Immature natural killer cell (primary cell): ENCODE measurements around the gene RBM17. TPM values are rescaled to one million over a fixed set of nuclear protein-coding genes. Genes with fewer than 3 reads are reported as not detected.
"Not testable (repeated sequence)": the region's sequence is repeated elsewhere in the genome, so short reads cannot be mapped to it uniquely, and the experiment has no call there.

Source experiments
- DNase-seq, 3 donors: peaks; one replicate each; pipeline ENCODE4 v3.0.0; 2022; ENCODE audit warnings: mixed read lengths in 1 of 3
- H3K27ac Mint-ChIP-seq, 6 donors: one replicate each; pipeline ENCODE4 v1.8.0; 2020; ENCODE audit warnings: mixed read lengths in 6 of 6, mild to moderate bottlenecking in 5 of 6, inconsistent platforms in 4 of 6, moderate library complexity in 3 of 6
- H3K27me3 Mint-ChIP-seq, 3 donors: one replicate each; pipeline ENCODE4 v1.8.0; 2020 to 2021; ENCODE audit warnings: low read depth in 3 of 3, mild to moderate bottlenecking in 3 of 3, mixed read lengths in 3 of 3, moderate library complexity in 3 of 3, inconsistent platforms in 1 of 3
- H3K36me3 Mint-ChIP-seq, 3 donors: one replicate each; pipeline ENCODE4 v1.8.0; 2020; ENCODE audit warnings: mixed read lengths in 3 of 3, inconsistent platforms in 2 of 3, mild to moderate bottlenecking in 2 of 3
- H3K4me1 Mint-ChIP-seq, 2 donors: one replicate each; pipeline ENCODE4 v1.8.0; 2020; ENCODE audit warnings: inconsistent platforms in 2 of 2, mild to moderate bottlenecking in 2 of 2, mixed read lengths in 2 of 2, moderate library complexity in 1 of 2
- H3K4me3 Mint-ChIP-seq, 5 donors: one replicate each; pipeline ENCODE4 v1.8.0; 2020; ENCODE audit warnings: mild to moderate bottlenecking in 5 of 5, mixed read lengths in 5 of 5, inconsistent platforms in 3 of 5, moderate library complexity in 3 of 5
- H3K9me3 Mint-ChIP-seq, 6 donors: one replicate each; pipeline ENCODE4 v1.8.0; 2020; ENCODE audit warnings: mild to moderate bottlenecking in 6 of 6, mixed read lengths in 6 of 6, inconsistent platforms in 4 of 6, moderate library complexity in 3 of 6
- polyA plus RNA-seq, 3 donors: library from polyadenylated mRNA; unstranded; fragments of 300-500 nt; fragmentation: Illumina TruSeq; gene quantifications; one replicate each; pipeline ENCODE4 v1.2.3, GENCODE V29; 2021

Gene RBM17
- polyA plus RNA-seq, 3 donors from 2014 or later = 30.9 to 91.5 (median 55.5) TPM

GRCh38 chr10:6153845-6154244 is 65.0 kb downstream of the RBM17 start:
- Mint-ChIP-seq H3K36me3 (no peaks in the 10 kb centered on the region), H3K27ac (no peak overlapping the region), H3K4me3 (no peak overlapping the region)

GRCh38 chr10:6154566-6154965 is 65.7 kb downstream of the RBM17 start:
- H3K27ac Mint-ChIP-seq = no peak overlapping the region
- no peaks in the 10 kb centered on the region for H3K36me3 Mint-ChIP-seq
- H3K27me3 Mint-ChIP-seq = peaks cover 0 to 8% (median 0%) of the 10 kb centered on the region in 3 donors
- peaks cover 22% of the 10 kb centered on the region in 2 donors for H3K4me1 Mint-ChIP-seq
- H3K9me3 Mint-ChIP-seq = no peaks in the 10 kb centered on the region
- H3K4me3 Mint-ChIP-seq = no peak overlapping the region
- DNase-seq = no peak

More at GRCh38 chr10:6153845-6154244, 65.0 kb downstream of the RBM17 start:
- DNase-seq = no peak
- peaks cover 0 to 8% (median 0%) of the 10 kb centered on the region in 3 donors for H3K27me3 Mint-ChIP-seq
- H3K9me3 Mint-ChIP-seq = no peaks in the 10 kb centered on the region
- peaks cover 24% of the 10 kb centered on the region in 2 donors for H3K4me1 Mint-ChIP-seq

- Mint-ChIP-seq H3K9me3 (no peaks in the 10 kb centered on the region), H3K4me1 (peaks cover 9% of the 10 kb centered on the region in 2 donors), H3K36me3 (no peaks in the 10 kb centered on the region), H3K4me3 (no peak overlapping the region), H3K27me3 (peaks cover 0 to 2% (median 0%) of the 10 kb centered on the region in 3 donors), H3K27ac (no peak overlapping the region)
- no peak for DNase-seq
These were observed 69.4 kb downstream of the RBM17 start for GRCh38 chr10:6158276-6158675.

DNA sequence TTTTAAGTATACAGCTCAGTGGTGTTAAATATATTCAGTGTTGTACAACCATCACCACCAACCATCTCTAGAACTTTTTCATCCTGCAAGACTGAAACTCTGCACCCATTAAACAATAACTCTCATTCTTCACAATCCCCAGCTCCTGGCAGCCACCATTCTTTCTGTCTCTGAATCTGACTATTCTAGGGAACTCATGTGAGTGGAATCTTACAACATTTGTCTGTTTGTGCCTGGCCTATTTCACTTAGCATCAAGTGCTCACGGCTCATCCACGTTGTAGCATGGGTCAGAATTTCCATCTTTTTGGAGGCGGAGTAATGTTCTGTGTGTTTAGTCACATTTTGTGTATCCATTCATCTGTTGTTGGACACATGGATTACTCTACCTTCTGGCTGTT is 73.1 kb downstream of the RBM17 start:
- peaks cover 31 to 38% of the 10 kb centered on the region in 2 donors for H3K4me1 Mint-ChIP-seq
- no peak for DNase-seq
- H3K36me3 Mint-ChIP-seq = no peaks in the 10 kb centered on the region
- H3K4me3 Mint-ChIP-seq = no peak overlapping the region
- peaks cover 3 to 5% (median 4%) of the 10 kb centered on the region in 3 donors for H3K27me3 Mint-ChIP-seq
- no peaks in the 10 kb centered on the region for H3K9me3 Mint-ChIP-seq
- H3K27ac Mint-ChIP-seq = peak overlapping the region in 3 of 6 donors; percentile 57 to 75 (median 61)

DNA sequence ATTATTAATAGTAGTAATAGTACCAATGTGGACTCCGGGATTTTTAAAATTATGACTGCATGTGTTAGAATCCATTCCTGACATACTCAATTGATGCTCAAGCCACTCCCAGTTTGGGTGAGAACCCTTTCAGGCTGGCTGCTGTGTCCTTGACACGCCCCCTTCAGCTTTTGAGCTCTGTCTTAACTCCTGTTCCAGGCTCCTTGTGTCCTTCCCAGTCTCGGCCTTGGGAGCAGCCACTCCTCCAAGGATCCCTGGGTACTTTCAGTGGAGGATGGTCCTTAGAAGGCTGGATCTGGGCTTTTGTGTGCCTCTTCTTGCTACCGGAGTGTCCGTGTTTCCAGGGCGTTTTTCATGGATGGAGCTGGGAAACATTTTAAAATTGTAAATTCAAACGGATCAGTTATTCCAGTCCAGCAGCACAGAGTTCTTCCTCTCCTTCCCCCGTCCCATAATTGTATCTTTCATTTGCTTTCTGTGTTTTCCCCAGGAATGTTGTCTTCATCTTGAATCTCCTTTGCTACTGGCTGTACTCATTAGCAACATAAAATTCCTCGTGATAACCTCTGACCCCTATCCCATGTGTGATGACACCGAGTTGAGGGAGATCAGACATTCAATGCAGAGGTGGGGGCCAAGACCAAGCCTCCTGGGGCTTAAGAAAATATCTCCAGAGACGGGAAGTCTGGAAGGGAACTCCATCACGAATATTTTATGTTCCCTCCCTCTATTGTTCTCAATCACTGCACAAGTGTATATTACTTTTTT is 73.9 kb downstream of the RBM17 start:
- Mint-ChIP-seq H3K36me3 (no peaks in the 10 kb centered on the region), H3K27ac (peak overlapping the region; percentile 42 to 81 (median 68)), H3K27me3 (peaks cover 3 to 5% (median 4%) of the 10 kb centered on the region in 3 donors), H3K4me3 (peak overlapping the region; percentile 61 to 68 (median 63)), H3K4me1 (peaks cover 32 to 46% of the 10 kb centered on the region in 2 donors), H3K9me3 (no peaks in the 10 kb centered on the region)
- no peak for DNase-seq

DNA sequence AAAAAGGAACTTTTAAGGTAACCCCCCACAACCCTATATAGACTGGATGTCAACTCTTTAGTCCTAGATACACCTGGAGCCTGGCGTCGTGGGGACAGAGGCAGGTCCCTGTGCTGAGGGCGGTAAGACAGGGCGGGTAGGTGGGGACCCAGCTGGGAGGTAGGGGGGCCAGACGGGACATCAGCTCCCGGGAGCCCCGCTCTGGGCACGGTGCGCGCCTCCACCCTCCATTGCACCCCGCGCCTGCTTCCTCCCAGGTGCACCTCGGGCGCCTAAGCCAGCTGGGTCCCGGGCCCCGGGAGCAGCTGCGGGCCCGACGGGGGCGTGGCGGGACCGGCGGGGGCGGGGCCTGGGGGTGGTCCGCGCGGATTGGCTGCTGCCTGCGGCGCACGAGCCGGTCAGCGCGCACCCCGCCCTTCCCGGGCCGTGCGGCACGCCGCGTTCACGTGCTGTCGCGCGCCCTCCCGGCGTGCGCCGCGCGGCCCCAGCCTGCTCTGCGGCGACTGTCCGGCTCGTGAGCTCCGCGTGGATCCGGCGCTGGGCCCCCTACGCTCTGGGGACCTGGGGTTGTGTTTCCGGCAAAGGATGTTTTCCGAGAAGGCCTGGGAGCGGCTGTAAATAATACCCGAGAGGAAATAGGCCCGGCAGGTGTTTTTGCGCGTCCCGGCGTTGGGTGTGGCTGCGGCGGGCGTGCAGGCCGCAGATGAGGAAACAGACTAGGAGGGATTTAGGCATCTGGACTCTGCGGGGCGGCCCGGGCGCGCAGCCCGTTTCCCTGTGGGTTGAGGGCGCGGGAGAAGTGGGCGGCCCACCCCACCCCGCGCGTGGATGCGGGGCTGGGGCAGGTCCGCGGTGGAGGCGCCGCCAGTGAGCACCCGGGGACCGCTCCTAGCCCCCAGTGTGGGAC is 74.8 kb downstream of the RBM17 start:
- H3K27me3 Mint-ChIP-seq = peaks cover 3 to 5% (median 4%) of the 10 kb centered on the region in 3 donors
- peak; percentile 89 to 93 (median 90) for DNase-seq
- peak overlapping the region; percentile 91 to 98 (median 96) for H3K27ac Mint-ChIP-seq
- H3K4me1 Mint-ChIP-seq = peaks cover 34 to 48% of the 10 kb centered on the region in 2 donors
- no peaks in the 10 kb centered on the region for H3K36me3 Mint-ChIP-seq
- H3K9me3 Mint-ChIP-seq = no peaks in the 10 kb centered on the region
- peak overlapping the region; percentile 90 to 96 (median 95) for H3K4me3 Mint-ChIP-seq

DNA sequence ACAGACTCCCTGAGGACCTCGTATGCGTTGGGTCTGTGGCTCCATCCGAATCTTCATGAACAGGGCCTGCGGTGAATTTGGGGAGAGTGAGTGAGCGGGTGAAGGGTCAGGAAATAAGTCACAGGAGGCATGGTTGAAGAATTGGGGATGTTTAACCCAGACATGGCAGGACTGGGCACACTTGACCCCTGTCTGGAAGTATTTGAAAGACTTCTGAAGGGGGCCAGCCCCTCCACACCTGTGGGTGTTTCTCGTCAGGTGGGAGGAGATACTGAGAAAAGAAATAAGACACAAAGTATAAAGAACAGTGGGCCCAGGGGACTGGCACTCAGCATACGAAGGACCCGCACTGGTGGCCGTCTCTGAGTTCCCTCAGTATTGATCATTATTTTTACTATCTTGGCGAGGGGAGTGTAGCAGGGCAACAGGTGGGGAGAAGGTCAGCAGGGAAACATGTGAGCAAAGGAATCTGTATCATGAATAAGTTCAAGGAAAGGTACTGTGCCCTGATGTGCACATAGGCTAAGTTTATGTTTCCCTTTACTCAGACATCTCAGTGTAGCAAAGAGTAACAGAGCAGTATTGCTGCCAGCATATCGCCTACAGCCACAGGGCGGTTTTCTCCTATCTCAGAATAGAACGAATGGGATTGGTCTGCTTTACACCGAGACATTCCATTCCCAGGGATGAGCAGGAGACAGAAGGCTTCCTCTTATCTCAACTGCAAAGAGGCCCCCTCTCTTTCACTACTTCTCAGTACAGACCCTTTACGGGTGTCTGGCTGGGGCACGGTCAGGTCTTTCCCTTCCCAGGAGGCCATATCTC is 75.6 kb downstream of the RBM17 start:
- peak overlapping the region; percentile 91 to 97 (median 94) for H3K27ac Mint-ChIP-seq
- H3K4me1 Mint-ChIP-seq = peaks cover 35 to 48% of the 10 kb centered on the region in 2 donors
- DNase-seq = no peak
- H3K27me3 Mint-ChIP-seq = peaks cover 3 to 5% (median 4%) of the 10 kb centered on the region in 3 donors
- H3K36me3 Mint-ChIP-seq = no peaks in the 10 kb centered on the region
- peak overlapping the region; percentile 90 to 96 (median 95) for H3K4me3 Mint-ChIP-seq
- H3K9me3 Mint-ChIP-seq = no peaks in the 10 kb centered on the region

DNA sequence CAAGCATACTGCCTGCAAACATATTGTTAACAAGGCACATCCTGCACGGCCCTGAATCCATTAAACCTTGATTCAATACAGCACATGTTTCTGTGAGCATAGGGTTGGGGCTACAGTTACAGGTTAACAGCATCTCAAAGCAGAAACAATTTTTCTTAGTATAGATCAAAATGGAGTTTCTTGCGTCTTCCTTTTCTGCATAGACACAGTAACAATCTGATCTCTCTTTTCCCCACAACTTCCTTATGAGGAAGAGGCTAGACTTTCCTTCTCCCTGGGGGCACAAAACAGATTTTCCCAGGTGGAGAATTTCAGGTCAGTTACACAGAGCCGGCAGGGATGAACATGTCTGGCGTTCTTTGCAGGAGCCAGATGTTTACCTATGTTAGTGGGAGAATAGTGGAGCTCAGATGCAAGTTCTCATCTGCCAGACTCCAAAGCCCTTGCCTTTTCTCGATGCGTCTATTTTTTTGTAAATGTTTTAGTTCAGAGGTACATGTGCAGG is 76.4 kb downstream of the RBM17 start:
- peaks cover 37 to 50% of the 10 kb centered on the region in 2 donors for H3K4me1 Mint-ChIP-seq
- H3K36me3 Mint-ChIP-seq = no peaks in the 10 kb centered on the region
- H3K27me3 Mint-ChIP-seq = peaks cover 3 to 5% (median 4%) of the 10 kb centered on the region in 3 donors
- DNase-seq = no peak
- peak overlapping the region in 4 of 5 donors; percentile 90 to 96 (median 95) for H3K4me3 Mint-ChIP-seq
- H3K9me3 Mint-ChIP-seq = no peaks in the 10 kb centered on the region
- peak overlapping the region; percentile 91 to 97 (median 94) for H3K27ac Mint-ChIP-seq

GRCh38 chr10:6165933-6166332 is 77.1 kb downstream of the RBM17 start:
- DNase-seq = not testable (repeated sequence)

More at GRCh38 chr10:6165933-6166332, 77.1 kb downstream of the RBM17 start:
- H3K9me3 Mint-ChIP-seq, H3K36me3 Mint-ChIP-seq, H3K27me3 Mint-ChIP-seq: not testable (repeated sequence)
- Mint-ChIP-seq H3K4me3 (peak overlapping the region in 2 of 5 donors; percentile 90 to 95), H3K27ac (peak overlapping the region in 3 of 6 donors; percentile 91 to 97 (median 93)), H3K4me1 (peaks cover 41 to 55% of the 10 kb centered on the region in 2 donors)

Other genes with a start within 250 kb of the RBM17 start
- 1 to 10 TPM; 3.2 to 5.0 (median 3.2) TPM for gene ANKRD16, start 199.1 kb upstream of the RBM17 start, polyA plus RNA-seq
- gene FBH1, start 198.8 kb upstream of the RBM17 start, polyA plus RNA-seq = 10 to 100 TPM; 32.6 to 60.6 (median 46.8) TPM
- gene IL15RA, start 111.5 kb upstream of the RBM17 start, polyA plus RNA-seq = 10 to 100 TPM in 2 of 3 donors, 1 to 10 TPM in 1; 7.4 to 22.6 (median 14.4) TPM
- gene IL2RA, start 26.7 kb upstream of the RBM17 start, polyA plus RNA-seq = 1 to 10 TPM; 2.7 to 3.9 (median 3.6) TPM
- gene PFKFB3, start 113.9 kb downstream of the RBM17 start, polyA plus RNA-seq = 1 to 10 TPM; 3.2 to 8.0 (median 3.9) TPM